GM21737 (cell line): ENCODE measurements around the gene ZBTB21.
"Not testable (repeated sequence)": the region's sequence is repeated elsewhere in the genome, so short reads cannot be mapped to it uniquely, and the experiment has no call there.

Experiments used
- ATAC-seq: cut with Tn5 transposase; IDR thresholded peaks from one replicate; pipeline ENCODE4 v1.9.1; 2021; ENCODE audit warnings: mild to moderate bottlenecking, moderate library complexity; ENCODE audit not compliant: unreplicated experiment

ZBTB21 gene

DNA sequence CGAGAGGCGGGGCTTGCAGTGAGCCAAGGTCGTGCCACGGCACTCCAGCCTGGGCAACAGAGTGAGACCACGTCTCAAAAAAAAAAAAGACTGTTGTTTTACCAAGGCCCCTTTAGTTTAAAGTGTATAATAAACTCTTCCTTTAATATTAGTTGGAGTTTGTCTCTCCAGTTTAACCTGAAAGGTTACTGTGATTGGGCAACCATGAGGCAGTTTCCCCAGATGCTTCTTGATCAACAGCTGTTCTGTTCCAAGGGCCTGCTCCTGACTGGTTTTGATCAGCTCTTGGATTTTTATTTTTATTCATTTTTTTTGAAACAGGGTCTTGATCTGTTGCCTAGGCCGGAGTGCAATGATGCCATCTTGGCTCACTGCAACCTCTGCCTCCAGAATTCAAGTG lies 38.3 kb downstream of the ZBTB21 start:
- ATAC-seq: no peak

- no peak for ATAC-seq
Observed at GRCh38 chr21:41970751-41971653, 39.2 kb downstream of the ZBTB21 start.

DNA sequence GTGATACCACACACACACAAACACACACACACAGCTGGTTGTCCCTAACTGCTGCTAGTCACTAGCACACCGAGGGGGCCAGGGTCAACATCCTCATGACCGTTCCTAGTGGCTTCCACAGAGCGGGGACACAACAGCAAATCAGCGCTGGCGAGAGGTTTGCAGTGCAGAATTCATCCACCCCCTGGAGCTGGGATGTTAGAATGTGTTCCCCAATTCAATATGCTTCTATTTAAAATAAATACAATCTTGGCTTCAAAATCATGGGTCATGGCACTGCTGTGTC lies 40.1 kb downstream of the ZBTB21 start:
- ATAC-seq: no peak

DNA sequence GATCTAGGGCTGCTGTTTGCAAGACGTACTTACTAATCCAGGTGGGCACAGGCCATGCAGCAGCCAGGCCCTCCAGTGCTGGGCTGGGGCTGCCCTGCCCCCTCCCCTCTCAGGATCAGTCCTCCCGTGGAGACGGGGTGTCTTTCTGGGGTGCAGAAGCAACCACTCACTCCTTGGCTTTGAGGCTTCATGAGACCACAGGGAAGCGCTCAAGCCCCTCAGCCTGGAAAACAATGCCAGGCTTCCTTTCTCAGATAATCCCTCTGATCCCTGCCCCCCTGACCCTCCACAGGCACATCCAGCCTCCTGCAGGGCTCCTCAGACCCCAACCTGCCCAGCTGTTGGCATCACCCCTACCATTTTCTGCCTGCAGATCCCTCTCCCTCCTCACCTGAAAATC lies 42.5 kb downstream of the ZBTB21 start:
- ATAC-seq: no peak

GRCh38 chr21:41966872-41967621 lies 43.1 kb downstream of the ZBTB21 start:
- no peak for ATAC-seq

DNA sequence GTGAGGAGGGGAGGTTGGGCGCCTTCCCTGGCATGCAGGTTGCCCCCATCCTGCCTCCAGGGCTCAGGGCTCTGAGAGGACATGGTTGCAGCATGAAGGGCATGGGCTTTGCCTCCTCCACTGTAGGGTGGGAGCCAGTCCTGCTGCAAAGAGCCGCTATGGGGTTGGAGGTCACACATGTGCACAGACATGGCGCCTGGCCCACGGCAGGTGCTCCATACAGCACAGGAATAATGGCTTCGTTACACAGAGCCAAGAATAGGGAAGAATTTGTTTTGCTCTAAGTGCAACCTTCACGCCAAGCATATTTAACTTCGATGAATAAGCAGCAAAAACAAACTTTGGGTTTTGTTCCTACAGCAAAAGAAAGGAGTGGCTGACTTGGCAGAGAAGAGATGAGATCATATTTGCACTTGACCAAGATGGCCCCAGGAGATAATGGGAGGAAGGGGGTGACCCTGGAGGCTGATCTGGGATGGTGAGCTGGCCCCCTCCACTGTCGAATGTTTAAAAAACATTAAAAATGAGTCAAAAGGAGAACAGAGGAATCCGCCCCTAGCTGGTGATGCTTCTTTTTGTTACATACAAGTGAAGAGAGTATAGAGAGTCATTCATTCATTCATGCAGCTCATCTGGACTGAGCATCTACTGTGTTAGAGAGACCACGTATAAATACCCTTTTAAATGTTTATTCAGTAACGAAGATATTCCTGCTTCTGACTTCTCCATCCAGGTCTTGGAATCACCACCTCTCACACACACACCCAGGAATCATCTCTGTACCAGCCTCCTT lies 43.9 kb downstream of the ZBTB21 start:
- no peak for ATAC-seq

DNA sequence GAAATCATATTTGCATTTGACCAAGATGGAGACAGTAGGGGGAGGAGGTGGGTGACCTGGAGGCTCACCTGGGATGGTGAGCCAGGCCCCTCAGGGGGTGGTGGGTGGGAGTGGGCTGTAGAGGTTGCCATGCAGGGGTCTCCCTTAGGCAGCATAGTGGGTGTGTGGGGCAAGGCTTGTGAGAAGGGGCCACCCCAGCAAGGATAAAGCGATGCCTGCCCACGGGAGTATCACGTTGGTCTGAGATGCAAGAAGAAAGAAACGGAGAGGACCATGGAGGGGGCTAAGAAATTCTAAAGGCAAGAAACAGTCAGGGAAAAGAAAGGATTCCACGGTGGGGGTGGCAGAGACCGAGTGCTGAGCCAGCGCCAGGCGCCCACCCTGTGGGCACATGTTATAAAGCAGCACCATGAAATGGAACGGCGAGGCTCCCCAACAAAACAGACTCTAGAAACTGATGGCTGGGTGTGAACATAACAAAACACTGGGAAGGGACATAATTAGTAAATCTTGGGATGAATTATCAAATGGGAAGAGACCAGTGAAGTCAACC lies 44.6 kb downstream of the ZBTB21 start:
- ATAC-seq: no peak

DNA sequence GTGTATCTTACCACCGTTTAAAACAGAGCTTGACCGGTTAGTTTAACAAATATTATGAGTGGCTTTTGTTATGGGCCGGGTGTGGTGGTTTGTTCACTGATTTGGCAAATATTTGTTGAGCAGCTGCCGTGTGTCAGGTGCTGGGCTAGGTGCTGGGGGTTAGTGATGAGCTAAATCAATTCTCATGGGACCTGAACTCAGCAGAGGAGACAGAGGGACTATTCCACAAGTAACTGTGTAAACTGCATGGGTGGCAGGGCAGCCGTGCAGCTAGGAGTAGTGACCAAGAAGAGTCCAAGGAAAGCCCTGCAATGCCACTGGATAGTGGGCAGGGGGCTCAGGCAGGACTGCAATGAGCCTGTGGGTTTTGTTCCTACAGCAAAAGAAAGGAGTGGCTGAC lies 45.1 kb downstream of the ZBTB21 start:
- ATAC-seq: no peak

DNA sequence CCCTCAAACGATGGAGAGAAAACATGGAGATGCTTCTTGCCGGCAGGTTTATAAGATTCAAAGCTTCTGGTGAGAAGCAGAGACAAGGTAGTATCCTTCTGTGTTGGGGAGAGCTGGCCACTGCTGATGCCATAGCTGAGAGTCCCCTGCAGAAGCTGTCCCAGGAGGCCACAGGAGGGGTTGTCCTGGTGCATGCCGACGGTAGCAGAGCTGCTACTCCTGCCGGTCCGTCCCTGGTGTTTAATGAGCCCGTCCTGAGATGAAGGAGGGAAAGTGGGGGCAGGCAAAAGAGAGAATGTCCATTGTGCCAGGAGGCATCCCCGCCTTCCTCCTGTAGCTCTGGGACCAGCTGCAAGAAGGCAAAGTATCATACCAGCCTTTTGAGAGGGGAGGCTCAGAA lies 46.0 kb downstream of the ZBTB21 start:
- no peak for ATAC-seq

DNA sequence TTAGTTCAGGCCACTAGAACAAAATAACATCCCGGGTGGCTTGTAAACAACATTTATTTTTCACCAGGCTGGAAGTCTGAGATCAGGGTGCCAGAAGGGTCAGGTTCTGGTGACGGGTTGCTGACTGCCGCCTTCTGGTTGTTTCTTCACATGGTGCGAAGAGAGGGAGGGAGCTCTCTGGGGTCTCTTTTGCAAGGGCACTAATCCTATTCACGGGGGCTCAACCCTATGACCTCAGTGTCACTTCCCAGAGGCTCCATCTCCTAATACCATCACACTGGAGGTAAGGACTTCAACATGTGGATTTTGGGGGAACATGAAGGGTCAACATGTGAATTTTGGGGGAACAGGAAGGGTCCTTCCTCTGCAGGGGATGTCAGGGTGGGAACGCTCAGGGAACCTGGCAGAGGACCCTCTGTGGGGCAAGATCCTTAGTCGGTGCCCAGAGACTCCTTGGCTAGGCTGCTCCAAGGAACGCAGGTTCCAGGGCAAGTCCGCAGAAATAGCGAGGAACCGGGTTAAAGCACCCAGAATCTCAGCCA lies 47.7 kb downstream of the ZBTB21 start:
- no peak for ATAC-seq

GRCh38 chr21:41961753-41962152 lies 48.4 kb downstream of the ZBTB21 start:
- no peak for ATAC-seq

DNA sequence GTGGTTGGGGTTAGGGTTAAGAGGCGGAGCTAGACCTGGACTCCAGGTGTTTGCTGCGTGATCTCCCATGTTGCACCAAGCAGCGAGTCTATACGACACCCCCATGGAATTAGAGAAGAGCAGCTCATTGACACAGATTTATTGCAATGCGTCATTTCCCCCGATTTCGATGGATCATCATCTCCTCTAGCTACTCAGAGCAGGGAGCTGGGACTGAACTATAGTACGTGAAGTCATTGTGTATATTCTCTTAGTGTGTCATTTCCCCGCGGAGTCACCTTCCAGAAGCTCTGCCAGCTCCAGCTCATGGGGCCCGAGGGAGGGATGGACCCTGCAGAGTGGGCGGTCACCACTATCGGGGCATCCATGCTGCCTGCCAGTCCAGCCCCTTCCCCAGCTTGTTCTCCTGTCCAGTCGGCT lies 48.9 kb downstream of the ZBTB21 start:
- ATAC-seq: no peak

GRCh38 chr21:41960386-41960785 lies 49.8 kb downstream of the ZBTB21 start:
- ATAC-seq: no peak

GRCh38 chr21:41959697-41960096 lies 50.5 kb downstream of the ZBTB21 start:
- ATAC-seq: not testable (repeated sequence)

- ATAC-seq: no peak
Observed at GRCh38 chr21:41958886-41959563, 51.1 kb downstream of the ZBTB21 start.

- no peak for ATAC-seq
Observed at GRCh38 chr21:41957991-41958766, 52.0 kb downstream of the ZBTB21 start.

DNA sequence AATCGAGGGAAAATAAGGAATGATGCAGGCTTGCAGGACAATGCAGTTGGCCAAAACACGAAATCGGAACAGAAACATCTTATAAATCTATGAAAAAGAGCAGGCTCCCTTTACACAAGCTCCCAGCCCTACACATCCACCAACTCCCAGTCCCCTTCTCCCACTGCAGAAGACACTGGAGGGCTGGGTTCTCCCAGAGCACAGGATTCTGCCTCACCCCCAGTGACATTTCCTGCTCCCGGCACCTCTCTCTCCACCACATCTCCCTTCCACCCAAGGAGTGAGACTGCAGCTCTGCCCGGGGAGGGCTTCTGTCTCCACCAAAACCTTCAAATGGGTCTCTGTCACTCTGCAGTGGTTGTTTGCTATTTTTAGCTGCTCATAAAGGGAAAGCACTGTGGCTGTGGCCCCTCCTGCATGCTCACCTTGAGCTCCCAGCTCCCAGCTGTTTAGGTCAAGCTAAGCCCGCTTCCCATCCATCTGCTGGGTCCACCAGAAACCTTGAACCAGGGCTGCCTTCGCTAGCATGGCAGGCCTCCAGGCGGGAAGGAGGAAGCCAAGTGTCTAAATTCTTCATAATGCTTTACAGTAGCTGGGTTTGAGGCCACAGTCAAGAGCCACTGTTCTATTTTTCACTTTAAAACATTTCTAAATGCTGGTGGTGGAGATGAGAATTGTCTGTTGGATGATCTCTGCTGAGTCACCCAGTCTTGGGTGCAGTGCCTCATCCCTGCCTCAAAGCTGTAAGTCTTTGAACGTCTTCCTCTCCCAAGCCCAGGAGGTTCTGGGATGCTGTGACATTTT lies 53.0 kb downstream of the ZBTB21 start:
- no peak for ATAC-seq

DNA sequence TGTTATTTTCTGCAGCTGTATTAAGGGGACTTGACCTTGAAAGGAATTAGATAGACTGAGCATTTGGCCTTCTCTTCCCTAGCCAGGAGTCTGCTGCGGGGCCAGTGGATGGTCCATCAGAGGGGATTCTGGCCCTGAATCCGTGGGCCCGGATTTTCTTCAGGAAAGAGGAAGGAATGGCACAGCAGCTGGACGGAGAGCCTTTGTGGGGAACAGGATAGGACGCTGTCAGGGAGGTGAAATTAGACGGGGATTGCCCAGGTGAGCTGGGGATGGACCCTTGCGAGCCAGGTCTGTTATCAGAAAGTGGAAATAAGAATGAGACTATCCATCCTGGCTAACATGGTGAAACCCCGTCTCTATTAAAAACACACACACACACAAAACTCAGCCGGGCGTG lies 54.6 kb downstream of the ZBTB21 start:
- ATAC-seq: no peak
